Effector memory CD8-positive, alpha-beta T cell (primary cell): ENCODE measurements around the gene TTC28.

Experiments
- ATAC-seq: fragments of 150-1000 bp; cut with Tn5 transposase; replicated peaks from 2 replicates; pipeline ENCODE4 v1.10.0; 2021; ENCODE audit warnings: mild to moderate bottlenecking, moderate library complexity
- DNase-seq, 3 experiments: peaks; one replicate each; pipeline ENCODE4 v3.0.0; 2021
- H3K27ac Mint-ChIP-seq, 2 donors: one replicate each; pipeline ENCODE4 v1.8.0; 2022; ENCODE audit warnings: mild to moderate bottlenecking in 2 of 2, mixed read lengths in 2 of 2, moderate library complexity in 2 of 2
- H3K27me3 Mint-ChIP-seq, 2 donors: one replicate each; pipeline ENCODE4 v1.8.0; 2022; ENCODE audit warnings: mixed read lengths in 2 of 2
- H3K36me3 Mint-ChIP-seq: one replicate; pipeline ENCODE4 v1.8.0; 2022; ENCODE audit warnings: mild to moderate bottlenecking, moderate library complexity, mixed read lengths; ENCODE audit not compliant: insufficient read depth
- H3K4me1 Mint-ChIP-seq, 2 donors: one replicate each; pipeline ENCODE4 v1.8.0; 2022; ENCODE audit warnings: low read depth in 2 of 2, mixed read lengths in 2 of 2
- H3K4me3 Mint-ChIP-seq, 2 donors: one replicate each; pipeline ENCODE4 v1.8.0; 2022; ENCODE audit warnings: mild to moderate bottlenecking in 2 of 2, mixed read lengths in 2 of 2, moderate library complexity in 2 of 2
- H3K9me3 Mint-ChIP-seq, 2 donors: one replicate each; pipeline ENCODE4 v1.8.0; 2022; ENCODE audit warnings: mixed read lengths in 2 of 2

The TTC28 gene

GRCh38 chr22:28418008-28418407 lies 261.6 kb downstream of the TTC28 start:
- DNase-seq (no peak), ATAC-seq (no peak)
- Mint-ChIP-seq H3K36me3 (no peaks in the 10 kb centered on the region), H3K27me3 (peaks cover 11 to 27% of the 10 kb centered on the region in 2 donors), H3K4me1 (no peaks in the 10 kb centered on the region), H3K9me3 (no peaks in the 10 kb centered on the region), H3K4me3 (no peak overlapping the region), H3K27ac (no peak overlapping the region)

- Mint-ChIP-seq H3K27ac (no peak overlapping the region), H3K36me3 (no peaks in the 10 kb centered on the region), H3K4me3 (no peak overlapping the region), H3K27me3 (peaks cover 15 to 32% of the 10 kb centered on the region in 2 donors), H3K9me3 (no peaks in the 10 kb centered on the region), H3K4me1 (no peaks in the 10 kb centered on the region)
- ATAC-seq (no peak), DNase-seq (no peak)
These were observed 262.2 kb downstream of the TTC28 start for GRCh38 chr22:28417431-28417830.

- Mint-ChIP-seq H3K4me3 (no peak overlapping the region), H3K36me3 (no peaks in the 10 kb centered on the region), H3K4me1 (no peaks in the 10 kb centered on the region), H3K9me3 (no peaks in the 10 kb centered on the region), H3K27me3 (peaks cover 24 to 36% of the 10 kb centered on the region in 2 donors), H3K27ac (no peak overlapping the region)
- no peak for DNase-seq
- no peak for ATAC-seq
These were observed 264.7 kb downstream of the TTC28 start for GRCh38 chr22:28414913-28415312.

GRCh38 chr22:28413612-28414399 lies 265.8 kb downstream of the TTC28 start:
- no peak for DNase-seq
- no peak overlapping the region for H3K27ac Mint-ChIP-seq
- no peak overlapping the region for H3K4me3 Mint-ChIP-seq
- peaks cover 26 to 36% of the 10 kb centered on the region in 2 donors for H3K27me3 Mint-ChIP-seq
- H3K4me1 Mint-ChIP-seq, result no peaks in the 10 kb centered on the region
- H3K36me3 Mint-ChIP-seq, result no peaks in the 10 kb centered on the region
- ATAC-seq, result no peak
- no peaks in the 10 kb centered on the region for H3K9me3 Mint-ChIP-seq

- DNase-seq, result no peak
- H3K27ac Mint-ChIP-seq, result no peak overlapping the region
- H3K4me3 Mint-ChIP-seq, result no peak overlapping the region
- peaks cover 26 to 36% of the 10 kb centered on the region in 2 donors for H3K27me3 Mint-ChIP-seq
- no peaks in the 10 kb centered on the region for H3K9me3 Mint-ChIP-seq
- H3K36me3 Mint-ChIP-seq, result no peaks in the 10 kb centered on the region
- ATAC-seq, result no peak
- no peaks in the 10 kb centered on the region for H3K4me1 Mint-ChIP-seq
These were observed 267.5 kb downstream of the TTC28 start for GRCh38 chr22:28412109-28412508.

- DNase-seq (no peak), ATAC-seq (no peak)
- no peaks in the 10 kb centered on the region for H3K36me3 Mint-ChIP-seq
- no peaks in the 10 kb centered on the region for H3K4me1 Mint-ChIP-seq
- no peak overlapping the region for H3K27ac Mint-ChIP-seq
- H3K9me3 Mint-ChIP-seq, result no peaks in the 10 kb centered on the region
- peaks cover 18 to 29% of the 10 kb centered on the region in 2 donors for H3K27me3 Mint-ChIP-seq
- no peak overlapping the region for H3K4me3 Mint-ChIP-seq
These were observed 268.5 kb downstream of the TTC28 start for GRCh38 chr22:28411125-28411524.

GRCh38 chr22:28410050-28410816 lies 269.4 kb downstream of the TTC28 start:
- Mint-ChIP-seq H3K4me1 (no peaks in the 10 kb centered on the region), H3K27me3 (peaks cover 18 to 26% of the 10 kb centered on the region in 2 donors), H3K9me3 (no peaks in the 10 kb centered on the region), H3K4me3 (no peak overlapping the region), H3K36me3 (no peaks in the 10 kb centered on the region), H3K27ac (no peak overlapping the region)
- no peak for ATAC-seq
- DNase-seq, result no peak

- Mint-ChIP-seq H3K4me1 (no peaks in the 10 kb centered on the region), H3K9me3 (no peaks in the 10 kb centered on the region), H3K27ac (no peak overlapping the region), H3K4me3 (no peak overlapping the region), H3K27me3 (peaks cover 11 to 18% of the 10 kb centered on the region in 2 donors), H3K36me3 (no peaks in the 10 kb centered on the region)
- ATAC-seq (no peak), DNase-seq (no peak)
These were observed 270.9 kb downstream of the TTC28 start for GRCh38 chr22:28408709-28409108.

- ATAC-seq (no peak), DNase-seq (no peak)
- Mint-ChIP-seq H3K4me3 (no peak overlapping the region), H3K9me3 (no peaks in the 10 kb centered on the region), H3K36me3 (no peaks in the 10 kb centered on the region), H3K27me3 (peaks cover 6 to 12% of the 10 kb centered on the region in 2 donors), H3K27ac (no peak overlapping the region), H3K4me1 (no peaks in the 10 kb centered on the region)
These were observed 272.0 kb downstream of the TTC28 start for GRCh38 chr22:28407645-28408044.

GRCh38 chr22:28406246-28406645 lies 273.4 kb downstream of the TTC28 start:
- no peaks in the 10 kb centered on the region for H3K9me3 Mint-ChIP-seq
- H3K27ac Mint-ChIP-seq, result no peak overlapping the region
- H3K4me1 Mint-ChIP-seq, result no peaks in the 10 kb centered on the region
- DNase-seq (no peak), ATAC-seq (no peak)
- peaks cover 0 to 12% of the 10 kb centered on the region in 2 donors for H3K27me3 Mint-ChIP-seq
- H3K4me3 Mint-ChIP-seq, result no peak overlapping the region
- no peaks in the 10 kb centered on the region for H3K36me3 Mint-ChIP-seq

- Mint-ChIP-seq H3K4me3 (no peak overlapping the region), H3K36me3 (no peaks in the 10 kb centered on the region), H3K27me3 (peaks cover 6 to 9% of the 10 kb centered on the region in 2 donors), H3K27ac (no peak overlapping the region), H3K4me1 (no peaks in the 10 kb centered on the region), H3K9me3 (no peaks in the 10 kb centered on the region)
- DNase-seq, result no peak
- no peak for ATAC-seq
These were observed 274.1 kb downstream of the TTC28 start for GRCh38 chr22:28405588-28405987.

GRCh38 chr22:28402539-28402938 lies 277.1 kb downstream of the TTC28 start:
- H3K9me3 Mint-ChIP-seq, result no peaks in the 10 kb centered on the region
- no peak overlapping the region for H3K27ac Mint-ChIP-seq
- no peak overlapping the region for H3K4me3 Mint-ChIP-seq
- no peaks in the 10 kb centered on the region for H3K4me1 Mint-ChIP-seq
- no peak for DNase-seq
- no peak for ATAC-seq
- H3K36me3 Mint-ChIP-seq, result peaks cover 3% of the 10 kb centered on the region
- H3K27me3 Mint-ChIP-seq, result peaks cover 6 to 12% of the 10 kb centered on the region in 2 donors

- peaks cover 3% of the 10 kb centered on the region for H3K36me3 Mint-ChIP-seq
- H3K27me3 Mint-ChIP-seq, result peaks cover 6 to 12% of the 10 kb centered on the region in 2 donors
- H3K4me3 Mint-ChIP-seq, result no peak overlapping the region
- no peak overlapping the region for H3K27ac Mint-ChIP-seq
- no peaks in the 10 kb centered on the region for H3K9me3 Mint-ChIP-seq
- H3K4me1 Mint-ChIP-seq, result no peaks in the 10 kb centered on the region
- ATAC-seq (no peak), DNase-seq (no peak)
These were observed 277.6 kb downstream of the TTC28 start for GRCh38 chr22:28402060-28402459.

GRCh38 chr22:28398981-28399380 lies 280.7 kb downstream of the TTC28 start:
- no peak overlapping the region for H3K4me3 Mint-ChIP-seq
- no peak overlapping the region for H3K27ac Mint-ChIP-seq
- ATAC-seq (no peak), DNase-seq (no peak)
- H3K27me3 Mint-ChIP-seq, result peaks cover 27 to 28% of the 10 kb centered on the region in 2 donors
- peaks cover 3% of the 10 kb centered on the region for H3K36me3 Mint-ChIP-seq
- H3K4me1 Mint-ChIP-seq, result no peaks in the 10 kb centered on the region
- H3K9me3 Mint-ChIP-seq, result no peaks in the 10 kb centered on the region
